ENCODE measurements around the gene MEGF11. TPM values are rescaled to one million over a fixed set of nuclear protein-coding genes. Genes with fewer than 3 reads are reported as not detected.

The MEGF11 gene
- total RNA-seq, 2 experiments from 2014 or later, result 3.3 to 6.8 TPM

DNA sequence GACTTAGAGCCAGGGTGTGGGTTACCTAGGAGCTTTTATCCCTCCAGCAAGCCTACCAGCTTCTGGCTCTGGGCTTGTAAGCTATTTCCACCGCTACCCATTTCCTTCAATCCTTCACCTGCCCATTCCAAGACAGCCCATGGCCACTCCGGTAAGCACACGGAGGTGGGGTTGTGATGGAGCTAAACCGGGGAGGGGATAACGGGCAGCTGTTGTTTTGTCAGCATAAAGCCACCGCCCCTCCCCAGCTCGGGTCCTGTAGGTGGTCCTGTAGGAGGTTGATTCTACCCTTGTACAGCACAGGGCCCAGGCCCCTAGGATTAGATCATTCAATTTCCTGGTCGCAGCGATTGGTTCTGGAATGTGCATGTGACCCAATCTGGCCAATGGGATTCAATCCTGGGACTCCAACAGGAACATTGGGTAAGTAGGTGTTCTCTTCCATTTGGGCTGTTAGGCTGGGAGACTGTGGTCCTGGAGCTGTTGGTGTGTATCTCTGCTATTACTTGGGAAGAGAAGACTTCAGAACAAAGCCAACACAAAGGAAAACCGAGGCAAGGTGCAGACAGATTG, 233.6 kb downstream of the MEGF11 start:
- ChIA-PET POLR2A (no interaction called here), CTCF (ENCODE audit: unreplicated experiment) (interaction anchor here (0.6 kb wide), 1 partner anchor 401 kb away, joined by 4 read pairs; no protein-coding TSS in a partner anchor)
- H2AFZ ChIP-seq (ENCODE audit: low read length), result no peak overlapping the region
- no peak overlapping the region for H3K27ac ChIP-seq (ENCODE audit: low read depth, low read length, poor library complexity, severe bottlenecking)
- BruUV-seq (replicated peaks), result no TSS peak
- TF ChIP-seq, protein P1, sequence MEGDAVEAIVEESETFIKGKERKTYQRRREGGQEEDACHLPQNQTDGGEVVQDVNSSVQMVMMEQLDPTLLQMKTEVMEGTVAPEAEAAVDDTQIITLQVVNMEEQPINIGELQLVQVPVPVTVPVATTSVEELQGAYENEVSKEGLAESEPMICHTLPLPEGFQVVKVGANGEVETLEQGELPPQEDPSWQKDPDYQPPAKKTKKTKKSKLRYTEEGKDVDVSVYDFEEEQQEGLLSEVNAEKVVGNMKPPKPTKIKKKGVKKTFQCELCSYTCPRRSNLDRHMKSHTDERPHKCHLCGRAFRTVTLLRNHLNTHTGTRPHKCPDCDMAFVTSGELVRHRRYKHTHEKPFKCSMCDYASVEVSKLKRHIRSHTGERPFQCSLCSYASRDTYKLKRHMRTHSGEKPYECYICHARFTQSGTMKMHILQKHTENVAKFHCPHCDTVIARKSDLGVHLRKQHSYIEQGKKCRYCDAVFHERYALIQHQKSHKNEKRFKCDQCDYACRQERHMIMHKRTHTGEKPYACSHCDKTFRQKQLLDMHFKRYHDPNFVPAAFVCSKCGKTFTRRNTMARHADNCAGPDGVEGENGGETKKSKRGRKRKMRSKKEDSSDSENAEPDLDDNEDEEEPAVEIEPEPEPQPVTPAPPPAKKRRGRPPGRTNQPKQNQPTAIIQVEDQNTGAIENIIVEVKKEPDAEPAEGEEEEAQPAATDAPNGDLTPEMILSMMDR (conservative IDR thresholded peaks at IDR 0.05; ENCODE audit: low read length), result no peak
- no peak for TF ChIP-seq EZH2phosphoT487 (IDR thresholded peaks at IDR 0.05; ENCODE audit: borderline replicate concordance, low read depth, low read length)
- H3K9me3 ChIP-seq (ENCODE audit: low read length), result no peaks in the 10 kb centered on the region
- no peaks in the 10 kb centered on the region for H4K20me1 ChIP-seq (ENCODE audit: insufficient read depth, low read length)
- no peaks in the 10 kb centered on the region for H3K9me2 ChIP-seq (ENCODE audit: insufficient read depth, low read length)
- DNase-seq (ENCODE audit: low spot score), result no peak
- intact Hi-C loops (cut with micrococcal nuclease; ENCODE audit: unreplicated experiment), result no loop called here
- H3K79me2 ChIP-seq (ENCODE audit: insufficient read depth, low read depth, low read length), result no peaks in the 10 kb centered on the region
- no peaks in the 10 kb centered on the region for H3K4me1 ChIP-seq (ENCODE audit: insufficient read depth, low read length, poor library complexity, severe bottlenecking)
- H3K36me3 ChIP-seq (ENCODE audit: insufficient read depth, low read length), result no peaks in the 10 kb centered on the region
- H3K4me3 ChIP-seq (ENCODE audit: low read depth, low read length, poor library complexity, severe bottlenecking), result no peak overlapping the region
- H3K4me2 ChIP-seq (ENCODE audit: low read length), result no peak overlapping the region

DNA sequence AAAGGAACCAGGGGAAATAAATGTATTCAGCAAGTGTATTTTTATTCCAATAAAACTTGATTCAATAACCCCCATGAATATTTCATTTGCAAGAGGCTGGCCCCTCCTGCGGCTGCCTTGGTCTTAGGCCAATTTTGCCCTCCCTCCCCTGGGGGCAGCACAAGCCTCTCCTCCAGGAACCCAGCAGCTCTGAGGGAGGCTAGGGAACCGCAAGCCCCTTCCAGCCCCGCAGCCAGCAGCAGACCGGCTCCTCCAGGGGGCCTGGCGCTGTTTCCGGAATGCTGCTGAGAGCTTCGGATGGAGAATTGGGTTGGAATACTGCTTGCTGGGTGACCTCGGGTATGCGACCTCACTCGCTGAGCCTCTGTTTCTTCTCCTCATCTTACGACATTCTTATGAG, 234.2 kb downstream of the MEGF11 start:
- ChIA-PET CTCF (ENCODE audit: unreplicated experiment) (interaction anchor here (0.6 kb wide), 1 partner anchor 401 kb away, joined by 4 read pairs; no protein-coding TSS in a partner anchor), POLR2A (no interaction called here)
- no peaks in the 10 kb centered on the region for H3K9me2 ChIP-seq (ENCODE audit: insufficient read depth, low read length)
- no peak overlapping the region for H2AFZ ChIP-seq (ENCODE audit: low read length)
- H3K4me2 ChIP-seq (ENCODE audit: low read length), result no peak overlapping the region
- no peaks in the 10 kb centered on the region for H3K36me3 ChIP-seq (ENCODE audit: insufficient read depth, low read length)
- intact Hi-C loops (cut with micrococcal nuclease; ENCODE audit: unreplicated experiment), result no loop called here
- no peaks in the 10 kb centered on the region for H3K79me2 ChIP-seq (ENCODE audit: insufficient read depth, low read depth, low read length)
- BruUV-seq (replicated peaks), result no TSS peak
- H3K27ac ChIP-seq (ENCODE audit: low read depth, low read length, poor library complexity, severe bottlenecking), result no peak overlapping the region
- no peak overlapping the region for H3K4me3 ChIP-seq (ENCODE audit: low read depth, low read length, poor library complexity, severe bottlenecking)
- TF ChIP-seq, protein P1 (conservative IDR thresholded peaks at IDR 0.05; ENCODE audit: low read length), result no peak
- no peak for TF ChIP-seq EZH2phosphoT487 (IDR thresholded peaks at IDR 0.05; ENCODE audit: borderline replicate concordance, low read depth, low read length)
- H3K4me1 ChIP-seq (ENCODE audit: insufficient read depth, low read length, poor library complexity, severe bottlenecking), result no peaks in the 10 kb centered on the region
- H3K9me3 ChIP-seq (ENCODE audit: low read length), result no peaks in the 10 kb centered on the region
- no peak for DNase-seq (ENCODE audit: low spot score)
- no peaks in the 10 kb centered on the region for H4K20me1 ChIP-seq (ENCODE audit: insufficient read depth, low read length)

DNA sequence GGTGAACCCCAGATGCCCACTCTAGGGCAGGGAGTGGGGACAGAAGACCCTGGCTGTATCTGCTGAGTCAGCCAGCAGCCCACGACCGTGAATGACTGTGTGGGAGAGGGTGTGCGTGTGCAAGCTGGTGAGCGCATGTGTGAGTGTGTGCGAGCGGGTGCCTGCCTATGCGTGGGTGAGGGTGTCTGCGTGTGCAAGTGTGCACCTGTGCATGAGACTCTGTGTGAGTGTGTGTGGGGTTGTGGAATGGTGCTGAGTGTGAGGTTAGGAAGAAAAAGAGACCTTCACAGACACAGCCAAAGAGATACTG, 235.1 kb downstream of the MEGF11 start:
- Histone ChIP-seq H3K27ac (ENCODE audit: low read depth, low read length, poor library complexity, severe bottlenecking) (no peak overlapping the region), H3K9me3 (ENCODE audit: low read length) (no peaks in the 10 kb centered on the region), H3K4me3 (ENCODE audit: low read depth, low read length, poor library complexity, severe bottlenecking) (no peak overlapping the region), H2AFZ (ENCODE audit: low read length) (no peak overlapping the region), H3K4me2 (ENCODE audit: low read length) (no peak overlapping the region), H3K36me3 (ENCODE audit: insufficient read depth, low read length) (no peaks in the 10 kb centered on the region), H4K20me1 (ENCODE audit: insufficient read depth, low read length) (no peaks in the 10 kb centered on the region), H3K9me2 (ENCODE audit: insufficient read depth, low read length) (no peaks in the 10 kb centered on the region), H3K4me1 (ENCODE audit: insufficient read depth, low read length, poor library complexity, severe bottlenecking) (no peaks in the 10 kb centered on the region), H3K79me2 (ENCODE audit: insufficient read depth, low read depth, low read length) (no peaks in the 10 kb centered on the region)
- intact Hi-C loops (cut with micrococcal nuclease; ENCODE audit: unreplicated experiment), result no loop called here
- ChIA-PET POLR2A (no interaction called here), CTCF (ENCODE audit: unreplicated experiment) (no interaction called here)
- no peak for DNase-seq (ENCODE audit: low spot score)
- TF ChIP-seq, protein P1 (conservative IDR thresholded peaks at IDR 0.05; ENCODE audit: low read length), result no peak
- TF ChIP-seq EZH2phosphoT487 (IDR thresholded peaks at IDR 0.05; ENCODE audit: borderline replicate concordance, low read depth, low read length), result no peak
- no TSS peak for BruUV-seq (replicated peaks)
